ENCODE data around the gene MTCH1. TPM values are rescaled to one million over a fixed set of nuclear protein-coding genes. Genes with fewer than 3 reads are reported as not detected.

Gene MTCH1
- polyA plus RNA-seq, 2 donors = 58.0 to 107 TPM

GRCh38 chr6:36924131-36924530 lies 61.9 kb downstream of the MTCH1 start:
- Histone ChIP-seq H3K27ac (ENCODE audit: low read depth in 2 of 2, low read length in 1 of 2) (no peak overlapping the region), H3K4me3 (ENCODE audit: low read depth in 1 of 2, low read length in 2 of 2) (no peak overlapping the region), H3K9me3 (ENCODE audit: control insufficient read depth in 2 of 2, insufficient read depth in 1 of 2, low read depth in 1 of 2, low read length in 1 of 2) (no peaks in the 10 kb centered on the region), H3K36me3 (ENCODE audit: control insufficient read depth in 2 of 2, insufficient read depth in 2 of 2, low read length in 1 of 2) (peaks cover 6 to 17% of the 10 kb centered on the region in 2 donors), H3K27me3 (ENCODE audit: control insufficient read depth in 1 of 2, insufficient read depth in 2 of 2, low read length in 2 of 2) (no peaks in the 10 kb centered on the region), H3K4me1 (ENCODE audit: control insufficient read depth in 2 of 2, insufficient read depth in 2 of 2, low read length in 1 of 2) (peaks cover 2% of the 10 kb centered on the region in 2 donors)
- WGBS, 2 donors = 88 to 89% methylated on average over 4 of the region's 4 CpGs

- Histone ChIP-seq H3K9me3 (ENCODE audit: control insufficient read depth in 2 of 2, insufficient read depth in 1 of 2, low read depth in 1 of 2, low read length in 1 of 2) (no peaks in the 10 kb centered on the region), H3K4me1 (ENCODE audit: control insufficient read depth in 2 of 2, insufficient read depth in 2 of 2, low read length in 1 of 2) (no peaks in the 10 kb centered on the region), H3K4me3 (ENCODE audit: low read depth in 1 of 2, low read length in 2 of 2) (no peak overlapping the region), H3K36me3 (ENCODE audit: control insufficient read depth in 2 of 2, insufficient read depth in 2 of 2, low read length in 1 of 2) (peaks cover 9 to 14% of the 10 kb centered on the region in 2 donors), H3K27ac (ENCODE audit: low read depth in 2 of 2, low read length in 1 of 2) (no peak overlapping the region), H3K27me3 (ENCODE audit: control insufficient read depth in 1 of 2, insufficient read depth in 2 of 2, low read length in 2 of 2) (no peaks in the 10 kb centered on the region)
- 83 to 85% methylated on average over 5 of the region's 5 CpGs for WGBS, 2 donors
These were observed 65.5 kb downstream of the MTCH1 start for GRCh38 chr6:36920546-36920945.

- no peaks in the 10 kb centered on the region for H3K9me3 ChIP-seq (ENCODE audit: control insufficient read depth in 2 of 2, insufficient read depth in 1 of 2, low read depth in 1 of 2, low read length in 1 of 2)
- 84 to 91% methylated on average over 4 of the region's 4 CpGs for WGBS, 2 donors
- no peaks in the 10 kb centered on the region for H3K4me1 ChIP-seq (ENCODE audit: control insufficient read depth in 2 of 2, insufficient read depth in 2 of 2, low read length in 1 of 2)
- no peak overlapping the region for H3K27ac ChIP-seq (ENCODE audit: low read depth in 2 of 2, low read length in 1 of 2)
- no peaks in the 10 kb centered on the region for H3K27me3 ChIP-seq (ENCODE audit: control insufficient read depth in 1 of 2, insufficient read depth in 2 of 2, low read length in 2 of 2)
- H3K36me3 ChIP-seq (ENCODE audit: control insufficient read depth in 2 of 2, insufficient read depth in 2 of 2, low read length in 1 of 2) = peaks cover 9 to 14% of the 10 kb centered on the region in 2 donors
- no peak overlapping the region for H3K4me3 ChIP-seq (ENCODE audit: low read depth in 1 of 2, low read length in 2 of 2)
These were observed 65.9 kb downstream of the MTCH1 start for GRCh38 chr6:36920049-36920448.

Other genes with a start within 250 kb of the MTCH1 start
- gene CPNE5, start 146.8 kb downstream of the MTCH1 start, polyA plus RNA-seq = under 1 TPM; 0.73 to 0.81 TPM
- 10 to 100 TPM; 12.0 to 20.6 TPM for gene PPIL1, start 111.4 kb downstream of the MTCH1 start, polyA plus RNA-seq
- gene C6orf89, start 100.2 kb downstream of the MTCH1 start, polyA plus RNA-seq = 10 to 100 TPM; 12.9 to 15.9 TPM
- gene PI16, start 31.5 kb downstream of the MTCH1 start, polyA plus RNA-seq = 1 to 10 TPM; 1.9 to 2.7 TPM
- gene FGD2, start 19.5 kb upstream of the MTCH1 start, polyA plus RNA-seq = 1 to 10 TPM; 4.1 to 4.3 TPM
- 100 to 1,000 TPM; 174 to 178 TPM for gene PIM1, start 184.0 kb upstream of the MTCH1 start, polyA plus RNA-seq

Data from esophagus (tissue), 2 donors.